SK-N-SH treated with all-trans-retinoic acid at 6 μM for 48 hours (cell line): ENCODE measurements around the gene IMP4.

Experiments
- ATAC-seq: fragments of 200-7000 bp; cut with Tn5 transposase; 3 replicates; pipeline ENCODE4 v1.9.1; 2020; ENCODE audit warnings: mild to moderate bottlenecking, moderate library complexity
- ARNTL ChIP-seq: fragments of 450-650 bp; formaldehyde crosslinking; IDR thresholded peaks from 2 replicates; pipeline ENCODE4 v1.5.0; 2020; ENCODE audit warnings: low read depth, mild to moderate bottlenecking, moderate library complexity, borderline replicate concordance
- BACH2 ChIP-seq: fragments of 250-450 bp; sonication (Bioruptor Pico); IDR thresholded peaks from 2 replicates; pipeline ENCODE4 v1.9.0; 2021; ENCODE audit warnings: mild to moderate bottlenecking, borderline replicate concordance
- CSDC2 ChIP-seq: fragments of 250-450 bp; sonication (Bioruptor Pico); IDR thresholded peaks from 2 replicates; pipeline ENCODE4 v1.5.0; 2020; ENCODE audit warnings: mild to moderate bottlenecking, moderate library complexity
- ESRRG ChIP-seq: fragments of 250-450 bp; sonication (Bioruptor Pico); IDR thresholded peaks from 2 replicates; pipeline ENCODE4 v1.6.1; 2021; ENCODE audit warnings: mild to moderate bottlenecking
- GLIS3 ChIP-seq: fragments of 250-450 bp; sonication (Bioruptor Pico); IDR thresholded peaks from 2 replicates; pipeline ENCODE4 v1.5.0; 2020; ENCODE audit warnings: mild to moderate bottlenecking, moderate library complexity
- ISL1 ChIP-seq: fragments of 250-450 bp; sonication (Bioruptor Pico); IDR thresholded peaks from 2 replicates; pipeline ENCODE4 v2.1.2; 2022; ENCODE audit warnings: mild to moderate bottlenecking, moderate library complexity
- OSR1 ChIP-seq: fragments of 250-450 bp; sonication (Bioruptor Pico); IDR thresholded peaks from 2 replicates; pipeline ENCODE4 v1.8.0; 2022; ENCODE audit warnings: moderate library complexity, mild to moderate bottlenecking, inconsistent platforms
- PATZ1 ChIP-seq: fragments of 250-450 bp; sonication (Bioruptor Pico); IDR thresholded peaks from 2 replicates; pipeline ENCODE4 v1.8.0; 2020; ENCODE audit warnings: mild to moderate bottlenecking, moderate library complexity, borderline replicate concordance
- POU6F1 ChIP-seq: fragments of 250-450 bp; sonication (Bioruptor Pico); IDR thresholded peaks from 2 replicates; pipeline ENCODE4 v1.8.0; 2021; ENCODE audit warnings: low read depth, mild to moderate bottlenecking, moderate library complexity, borderline replicate concordance
- PPARA ChIP-seq: fragments of 250-450 bp; sonication (Bioruptor Pico); IDR thresholded peaks from 2 replicates; pipeline ENCODE4 v1.5.0; 2020; ENCODE audit warnings: mild to moderate bottlenecking, borderline replicate concordance
- RARB ChIP-seq: fragments of 250-450 bp; sonication (Bioruptor Pico); IDR thresholded peaks from 2 replicates; pipeline ENCODE4 v1.8.0; 2021; ENCODE audit warnings: mild to moderate bottlenecking, moderate library complexity
- SNAI2 ChIP-seq: fragments of 250-450 bp; sonication (Bioruptor Pico); IDR thresholded peaks from 2 replicates; pipeline ENCODE4 v1.5.0; 2020; ENCODE audit warnings: mild to moderate bottlenecking, moderate library complexity
- TCF4 ChIP-seq: fragments of 250-450 bp; sonication (Bioruptor Pico); IDR thresholded peaks from 2 replicates; pipeline ENCODE4 v1.8.0; 2021; ENCODE audit warnings: mild to moderate bottlenecking, moderate library complexity, borderline replicate concordance
- TOX ChIP-seq: fragments of 250-450 bp; sonication (Bioruptor Pico); IDR thresholded peaks from 2 replicates; pipeline ENCODE4 v1.8.0; 2021; ENCODE audit warnings: mild to moderate bottlenecking, moderate library complexity, borderline replicate concordance
- TSHZ2 ChIP-seq: fragments of 250-450 bp; sonication (Bioruptor Pico); IDR thresholded peaks from 2 replicates; pipeline ENCODE4 v1.5.0; 2020; ENCODE audit warnings: mild to moderate bottlenecking, moderate library complexity
- ZC3H10 ChIP-seq: fragments of 250-450 bp; sonication (Bioruptor Pico); IDR thresholded peaks from 2 replicates; pipeline ENCODE4 v1.5.1; 2021; ENCODE audit warnings: mild to moderate bottlenecking, moderate library complexity
- ZFP3 ChIP-seq: fragments of 250-450 bp; sonication (Bioruptor Pico); IDR thresholded peaks from 2 replicates; pipeline ENCODE4 v1.5.0; 2020; ENCODE audit warnings: mild to moderate bottlenecking, moderate library complexity
- ZFP30 ChIP-seq: fragments of 450-650 bp; formaldehyde crosslinking; IDR thresholded peaks from 2 replicates; pipeline ENCODE4 v1.5.0; 2022; ENCODE audit warnings: mild to moderate bottlenecking, moderate library complexity
- ZNF565 ChIP-seq: fragments of 450-650 bp; formaldehyde crosslinking; conservative IDR thresholded peaks from 2 replicates; pipeline ENCODE4 v1.5.0; 2020; ENCODE audit warnings: low read depth, mild to moderate bottlenecking, moderate library complexity
- ZNF70 ChIP-seq: fragments of 450-650 bp; formaldehyde crosslinking; IDR thresholded peaks from 2 replicates; pipeline ENCODE4 v1.5.0; 2020; ENCODE audit warnings: mild to moderate bottlenecking, moderate library complexity
- ZNF8 ChIP-seq: fragments of 450-650 bp; formaldehyde crosslinking; IDR thresholded peaks from 2 replicates; pipeline ENCODE4 v1.5.0; 2020; ENCODE audit warnings: mild to moderate bottlenecking, moderate library complexity
- TF ChIP-seq, protein P1 (sequence below): fragments of 250-450 bp; sonication (Bioruptor Pico); IDR thresholded peaks from 2 replicates; pipeline ENCODE4 v1.5.1; 2021; ENCODE audit warnings: mild to moderate bottlenecking, moderate library complexity
- TF ChIP-seq, protein P2 (sequence below): fragments of 250-450 bp; sonication (Bioruptor Pico); IDR thresholded peaks from 2 replicates; pipeline ENCODE4 v1.5.1; 2020; ENCODE audit warnings: low read depth, mild to moderate bottlenecking, moderate library complexity

IMP4 gene

DNA sequence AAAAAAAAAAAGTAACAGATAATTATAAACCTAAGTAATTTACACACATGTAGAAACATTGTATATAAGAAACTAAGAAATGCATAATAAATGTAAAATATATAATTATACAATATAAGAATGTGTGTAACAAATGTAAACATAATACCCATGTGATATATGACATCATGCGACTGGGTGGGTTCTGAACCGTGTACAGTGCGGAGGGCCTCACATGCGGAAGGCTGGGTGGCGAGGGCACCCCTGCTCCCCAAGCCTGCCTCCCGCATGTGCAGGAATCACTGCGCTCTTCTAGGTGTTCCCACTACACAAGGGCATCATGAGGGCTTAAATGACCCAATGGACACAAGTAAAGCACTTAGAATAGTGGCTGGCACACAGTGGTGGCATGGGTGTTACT is 15.2 kb downstream of the IMP4 start:
- TF ChIP-seq ZFP3 (CRISPR knock-in tag) (no peak), GLIS3 (CRISPR knock-in tag) (no peak), ZC3H10 (no peak), ESRRG (CRISPR knock-in tag) (no peak), TCF4 (CRISPR knock-in tag) (no peak), BACH2 (no peak)
- TF ChIP-seq, protein P1, sequence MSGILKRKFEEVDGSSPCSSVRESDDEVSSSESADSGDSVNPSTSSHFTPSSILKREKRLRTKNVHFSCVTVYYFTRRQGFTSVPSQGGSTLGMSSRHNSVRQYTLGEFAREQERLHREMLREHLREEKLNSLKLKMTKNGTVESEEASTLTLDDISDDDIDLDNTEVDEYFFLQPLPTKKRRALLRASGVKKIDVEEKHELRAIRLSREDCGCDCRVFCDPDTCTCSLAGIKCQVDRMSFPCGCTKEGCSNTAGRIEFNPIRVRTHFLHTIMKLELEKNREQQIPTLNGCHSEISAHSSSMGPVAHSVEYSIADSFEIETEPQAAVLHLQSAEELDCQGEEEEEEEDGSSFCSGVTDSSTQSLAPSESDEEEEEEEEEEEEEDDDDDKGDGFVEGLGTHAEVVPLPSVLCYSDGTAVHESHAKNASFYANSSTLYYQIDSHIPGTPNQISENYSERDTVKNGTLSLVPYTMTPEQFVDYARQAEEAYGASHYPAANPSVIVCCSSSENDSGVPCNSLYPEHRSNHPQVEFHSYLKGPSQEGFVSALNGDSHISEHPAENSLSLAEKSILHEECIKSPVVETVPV (CRISPR knock-in tag): no peak
- TF ChIP-seq, protein P2, sequence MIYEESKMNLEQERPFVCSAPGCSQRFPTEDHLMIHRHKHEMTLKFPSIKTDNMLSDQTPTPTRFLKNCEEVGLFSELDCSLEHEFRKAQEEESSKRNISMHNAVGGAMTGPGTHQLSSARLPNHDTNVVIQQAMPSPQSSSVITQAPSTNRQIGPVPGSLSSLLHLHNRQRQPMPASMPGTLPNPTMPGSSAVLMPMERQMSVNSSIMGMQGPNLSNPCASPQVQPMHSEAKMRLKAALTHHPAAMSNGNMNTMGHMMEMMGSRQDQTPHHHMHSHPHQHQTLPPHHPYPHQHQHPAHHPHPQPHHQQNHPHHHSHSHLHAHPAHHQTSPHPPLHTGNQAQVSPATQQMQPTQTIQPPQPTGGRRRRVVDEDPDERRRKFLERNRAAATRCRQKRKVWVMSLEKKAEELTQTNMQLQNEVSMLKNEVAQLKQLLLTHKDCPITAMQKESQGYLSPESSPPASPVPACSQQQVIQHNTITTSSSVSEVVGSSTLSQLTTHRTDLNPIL (CRISPR knock-in tag): no peak

DNA sequence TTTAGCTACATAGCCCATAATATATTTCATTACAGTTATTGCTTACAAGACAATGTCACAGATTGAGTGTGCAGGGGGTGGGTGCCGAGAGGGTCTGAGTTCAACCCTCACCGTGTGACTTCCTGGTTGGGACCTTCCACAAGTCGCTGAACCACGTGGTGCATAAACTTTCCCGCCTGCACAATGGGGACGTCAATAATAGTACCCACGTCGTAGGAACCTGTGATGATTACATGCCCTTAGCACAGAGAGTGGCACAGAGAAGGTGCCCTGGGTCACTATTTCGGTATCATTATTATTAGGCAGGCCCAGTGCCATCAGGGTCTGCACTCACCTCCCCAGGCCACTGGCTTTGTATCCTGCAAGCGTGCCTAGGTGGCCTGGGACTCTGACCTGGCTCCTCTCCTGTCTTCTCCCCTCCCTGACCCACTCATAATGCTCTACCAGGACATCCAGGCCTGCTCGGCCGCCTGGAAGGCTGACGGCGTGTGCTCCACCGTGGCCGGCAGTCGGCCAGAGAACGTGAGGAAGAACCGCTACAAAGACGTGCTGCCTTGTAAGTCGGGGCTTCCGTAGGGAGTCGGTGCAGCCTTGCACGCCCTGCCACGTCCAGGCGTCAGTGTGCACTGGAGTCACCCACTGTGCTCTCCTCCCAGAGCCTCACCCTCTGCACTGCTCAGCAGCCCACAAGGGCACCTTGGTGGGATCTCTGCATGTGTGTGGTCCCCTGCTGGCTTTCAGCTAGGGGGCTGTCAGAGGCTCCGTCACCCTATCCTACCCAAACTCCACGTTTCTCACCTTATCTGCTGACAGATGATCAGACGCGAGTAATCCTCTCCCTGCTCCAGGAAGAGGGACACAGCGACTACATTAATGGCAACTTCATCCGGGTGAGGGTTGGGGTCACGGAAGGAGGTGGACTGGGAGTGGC is 16.0 kb downstream of the IMP4 start:
- ATAC-seq: no peak
- TF ChIP-seq RARB (CRISPR knock-in tag) (no peak), ZFP3 (CRISPR knock-in tag) (no peak), ZNF8 (CRISPR knock-in tag) (no peak), ISL1 (CRISPR knock-in tag) (no peak), BACH2 (no peak), ZNF70 (no peak), ZFP30 (CRISPR knock-in tag) (no peak), PATZ1 (no peak), ZNF565 (CRISPR knock-in tag) (no peak), CSDC2 (no peak), PPARA (CRISPR knock-in tag) (no peak), SNAI2 (CRISPR knock-in tag) (no peak), GLIS3 (CRISPR knock-in tag) (no peak), ARNTL (CRISPR knock-in tag) (no peak), TOX (no peak), OSR1 (CRISPR knock-in tag) (no peak), TSHZ2 (CRISPR knock-in tag) (no peak), POU6F1 (CRISPR knock-in tag) (no peak)
- TF ChIP-seq, protein P1 (CRISPR knock-in tag): no peak
- TF ChIP-seq, all 23 proteins: peak for 0

More for the DNA sequence above, 15.2 kb downstream of the IMP4 start:
- no peak for ATAC-seq
